ENCODE data around the gene NKX1-1.
"Not testable (repeated sequence)": the region's sequence is repeated elsewhere in the genome, so short reads cannot be mapped to it uniquely, and the experiment has no call there.

GRCh38 chr4:1394554-1395388 lies 11.5 kb downstream of the NKX1-1 start:
- TF ChIP-seq CTCF (IDR thresholded peaks at IDR 0.05; ENCODE audit: insufficient read depth, low read length, poor library complexity, severe bottlenecking); EZH2phosphoT487 (conservative IDR thresholded peaks at IDR 0.05; ENCODE audit: low read length): not testable (repeated sequence)
